Endodermal cell (in vitro differentiated cells): Measurements from ENCODE around the gene MYL4. TPM values are rescaled to one million over a fixed set of nuclear protein-coding genes. Genes with fewer than 3 reads are reported as not detected.

ENCODE experiments used
- DNase-seq: peaks from one replicate; pipeline ENCODE4 v3.0.0-alpha.2; 2017
- H3K27ac ChIP-seq: 2 replicates; pipeline ENCODE4 v1.5.1; 2013; ENCODE audit warnings: mild to moderate bottlenecking, low read depth, low read length, moderate library complexity
- H3K27me3 ChIP-seq: 2 replicates; pipeline ENCODE4 v1.6.1; 2013; ENCODE audit warnings: mild to moderate bottlenecking, low read length, moderate library complexity; ENCODE audit not compliant: insufficient read depth, control insufficient read depth, poor library complexity, severe bottlenecking
- H3K36me3 ChIP-seq: 2 replicates; pipeline ENCODE4 v1.7.0; 2013; ENCODE audit warnings: mild to moderate bottlenecking, low read length, moderate library complexity; ENCODE audit not compliant: control insufficient read depth, insufficient read depth
- H3K4me1 ChIP-seq: one replicate; pipeline ENCODE4 v1.7.0; 2013; ENCODE audit warnings: low read length; ENCODE audit not compliant: control insufficient read depth, insufficient read depth
- H3K4me3 ChIP-seq: 2 replicates; pipeline ENCODE4 v1.5.1; 2013; ENCODE audit warnings: mild to moderate bottlenecking, low read length, moderate library complexity
- H3K9ac ChIP-seq: 2 replicates; pipeline ENCODE4 v1.6.1; 2013; ENCODE audit warnings: mild to moderate bottlenecking, low read length, moderate library complexity; ENCODE audit not compliant: poor library complexity, severe bottlenecking; ENCODE audit errors: extremely low read depth
- H3K9me3 ChIP-seq: 2 replicates; pipeline ENCODE4 v1.6.1; 2013; ENCODE audit warnings: mild to moderate bottlenecking, low read length, moderate library complexity; ENCODE audit not compliant: control insufficient read depth
- H3K27ac Mint-ChIP-seq: 2 replicates; pipeline ENCODE4 v1.8.0; 2020; ENCODE audit warnings: mixed read lengths
- H3K27me3 Mint-ChIP-seq: 2 replicates; pipeline ENCODE4 v1.8.0; 2021; ENCODE audit warnings: mild to moderate bottlenecking, mixed read lengths; ENCODE audit not compliant: insufficient read depth
- H3K36me3 Mint-ChIP-seq: 2 replicates; pipeline ENCODE4 v1.8.0; 2020; ENCODE audit warnings: low read depth, mixed read lengths
- H3K4me1 Mint-ChIP-seq: 2 replicates; pipeline ENCODE4 v1.8.0; 2020; ENCODE audit warnings: mixed read lengths
- H3K4me3 Mint-ChIP-seq: 2 replicates; pipeline ENCODE4 v1.8.0; 2020; ENCODE audit warnings: mild to moderate bottlenecking, moderate library complexity, mixed read lengths
- H3K9me3 Mint-ChIP-seq: 2 replicates; pipeline ENCODE4 v1.8.0; 2020; ENCODE audit warnings: mild to moderate bottlenecking, mixed read lengths
- CTCF ChIP-seq: fragments of 200-600 bp; sonication (generic); conservative IDR thresholded peaks from 2 replicates; pipeline ENCODE4 v1.5.0; 2021; ENCODE audit warnings: antibody characterized with exemption, mild to moderate bottlenecking
- WGBS, 2 experiments: methylation state at CpG; one replicate each; pipeline versions ENCODE4 v1.1.5 to v1.1.7; 2013; ENCODE audit warnings: missing lambda C conversion rate in 2 of 2, mixed read lengths in 1 of 2; ENCODE audit not compliant: insufficient coverage in 1 of 2, insufficient read length in 1 of 2; 5-methylcytosine and 5-hydroxymethylcytosine counted together
- total RNA-seq, 2 donors: library from RNA; stranded (reverse); fragmentation: NEBNext Ultra II Directional in 1 of 2; extraction: Animal tissue kit (Norgen Biotek cat#: 25700) in 1 of 2; gene quantifications; 2 replicates in 1 of 2; 3 replicates in 1 of 2; pipeline ENCODE4 v1.2.1, GENCODE V29; 2021

The MYL4 gene
- total RNA-seq, 2 donors from 2014 or later, result 15.5 to 20.0 TPM

GRCh38 chr17:47219621-47220475, 10.7 kb downstream of the MYL4 start:
- Mint-ChIP-seq H3K9me3 (peaks cover 14% of the 10 kb centered on the region), H3K4me1 (peaks cover 28% of the 10 kb centered on the region), H3K4me3 (no peak overlapping the region), H3K27me3 (peaks cover 25% of the 10 kb centered on the region), H3K36me3 (peaks cover 10% of the 10 kb centered on the region), H3K27ac (peak overlapping the region; percentile 53)
- 86 to 90% methylated on average over 12 to 21 of the region's 21 CpGs for WGBS, 2 experiments
- H3K27ac ChIP-seq, result no peak overlapping the region
- no peaks in the 10 kb centered on the region for H3K27me3 ChIP-seq
- H3K4me1 ChIP-seq, result peaks cover 19% of the 10 kb centered on the region
- H3K9ac ChIP-seq, result no peak overlapping the region
- H3K9me3 ChIP-seq, result peaks cover 15% of the 10 kb centered on the region
- H3K4me3 ChIP-seq, result no peak overlapping the region
- peaks cover 24% of the 10 kb centered on the region for H3K36me3 ChIP-seq
- TF ChIP-seq CTCF, result no peak
- peak; percentile 54 for DNase-seq

- WGBS, 2 experiments, result 43 to 74% methylated on average over 1 to 7 of the region's 7 CpGs
- Histone ChIP-seq H3K27me3 (no peaks in the 10 kb centered on the region), H3K9me3 (peaks cover 17% of the 10 kb centered on the region), H3K4me1 (peaks cover 19% of the 10 kb centered on the region), H3K4me3 (no peak overlapping the region), H3K27ac (no peak overlapping the region), H3K36me3 (peaks cover 24% of the 10 kb centered on the region), H3K9ac (no peak overlapping the region)
- Mint-ChIP-seq H3K27me3 (peaks cover 25% of the 10 kb centered on the region), H3K9me3 (peaks cover 19% of the 10 kb centered on the region), H3K4me1 (peaks cover 28% of the 10 kb centered on the region), H3K4me3 (no peak overlapping the region), H3K27ac (no peak overlapping the region), H3K36me3 (peaks cover 10% of the 10 kb centered on the region)
- DNase-seq, result peak; percentile 52
- TF ChIP-seq CTCF, result no peak
These were observed 11.4 kb downstream of the MYL4 start for GRCh38 chr17:47220531-47220999.

- 65 to 78% methylated on average over 4 to 6 of the region's 6 CpGs for WGBS, 2 experiments
- no peak for TF ChIP-seq CTCF
- Mint-ChIP-seq H3K27ac (no peak overlapping the region), H3K27me3 (peaks cover 26% of the 10 kb centered on the region), H3K9me3 (peaks cover 19% of the 10 kb centered on the region), H3K36me3 (peaks cover 10% of the 10 kb centered on the region), H3K4me1 (peaks cover 28% of the 10 kb centered on the region), H3K4me3 (no peak overlapping the region)
- Histone ChIP-seq H3K4me3 (no peak overlapping the region), H3K27me3 (no peaks in the 10 kb centered on the region), H3K4me1 (peaks cover 19% of the 10 kb centered on the region), H3K9ac (no peak overlapping the region), H3K9me3 (peaks cover 17% of the 10 kb centered on the region), H3K27ac (no peak overlapping the region), H3K36me3 (peaks cover 24% of the 10 kb centered on the region)
- no peak for DNase-seq
These were observed 12.0 kb downstream of the MYL4 start for GRCh38 chr17:47221154-47221553.
